Measurements from ENCODE around the gene IL11.

DNA sequence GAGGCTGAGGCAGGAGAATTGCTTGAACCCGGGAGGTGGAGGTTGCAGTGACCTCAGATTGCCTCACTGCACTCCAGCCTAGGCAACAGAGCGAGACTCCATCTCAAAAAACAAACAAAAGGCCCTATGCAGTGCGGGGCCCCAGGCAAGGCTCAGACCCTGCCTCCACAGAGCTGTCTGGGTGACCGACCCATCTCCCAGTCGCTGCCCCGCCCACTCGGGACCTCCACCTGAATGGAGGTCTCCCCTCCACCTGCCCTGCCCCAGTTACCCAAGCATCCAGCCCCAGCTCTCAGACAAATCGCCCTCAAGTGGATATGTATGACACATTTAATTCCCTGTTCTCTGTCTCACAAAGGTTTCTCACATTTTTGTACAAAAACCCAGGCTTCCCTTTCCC is 5.0 kb downstream of the IL11 start:
- TF ChIP-seq, protein P1, sequence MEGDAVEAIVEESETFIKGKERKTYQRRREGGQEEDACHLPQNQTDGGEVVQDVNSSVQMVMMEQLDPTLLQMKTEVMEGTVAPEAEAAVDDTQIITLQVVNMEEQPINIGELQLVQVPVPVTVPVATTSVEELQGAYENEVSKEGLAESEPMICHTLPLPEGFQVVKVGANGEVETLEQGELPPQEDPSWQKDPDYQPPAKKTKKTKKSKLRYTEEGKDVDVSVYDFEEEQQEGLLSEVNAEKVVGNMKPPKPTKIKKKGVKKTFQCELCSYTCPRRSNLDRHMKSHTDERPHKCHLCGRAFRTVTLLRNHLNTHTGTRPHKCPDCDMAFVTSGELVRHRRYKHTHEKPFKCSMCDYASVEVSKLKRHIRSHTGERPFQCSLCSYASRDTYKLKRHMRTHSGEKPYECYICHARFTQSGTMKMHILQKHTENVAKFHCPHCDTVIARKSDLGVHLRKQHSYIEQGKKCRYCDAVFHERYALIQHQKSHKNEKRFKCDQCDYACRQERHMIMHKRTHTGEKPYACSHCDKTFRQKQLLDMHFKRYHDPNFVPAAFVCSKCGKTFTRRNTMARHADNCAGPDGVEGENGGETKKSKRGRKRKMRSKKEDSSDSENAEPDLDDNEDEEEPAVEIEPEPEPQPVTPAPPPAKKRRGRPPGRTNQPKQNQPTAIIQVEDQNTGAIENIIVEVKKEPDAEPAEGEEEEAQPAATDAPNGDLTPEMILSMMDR (IDR thresholded peaks at IDR 0.05): no peak
- TF ChIP-seq EZH2phosphoT487 (IDR thresholded peaks at IDR 0.05): no peak

Data from neural progenitor cell (in vitro differentiated cells).